GM12878 (cell line): Measurements from ENCODE around the gene ATN1.

ENCODE experiments used
- IRF5 ChIP-seq: fragments of 450-650 bp; IDR thresholded peaks from 2 replicates; pipeline ENCODE4 v1.6.1; 2017; ENCODE audit warnings: borderline replicate concordance
- KDM1A ChIP-seq: fragments of 200-600 bp; sonication (generic); IDR thresholded peaks from 2 replicates; pipeline ENCODE4 v1.6.1; 2016; ENCODE audit warnings: borderline replicate concordance
- TARDBP ChIP-seq: IDR thresholded peaks from 2 replicates; pipeline ENCODE4 v1.6.1; 2016; ENCODE audit warnings: borderline replicate concordance
- ZNF24 ChIP-seq: fragments of 450-650 bp; IDR thresholded peaks from 2 replicates; pipeline ENCODE4 v1.6.1; 2017; ENCODE audit warnings: antibody characterized with exemption, mild to moderate bottlenecking
- ZNF384 ChIP-seq: IDR thresholded peaks from 2 replicates; pipeline ENCODE4 v1.6.1; 2012; ENCODE audit warnings: low read depth, mild to moderate bottlenecking, low read length, improper control_type of control experiment, borderline replicate concordance

- no peak for TF ChIP-seq TARDBP
- TF ChIP-seq IRF5, result no peak
- TF ChIP-seq KDM1A, result no peak
- TF ChIP-seq ZNF384, result no peak
- no peak for TF ChIP-seq ZNF24
Observed at GRCh38 chr12:6948873-6949594, 21.3 kb downstream of the ATN1 start.
